Measurements from ENCODE around the gene NOTUM. TPM values are rescaled to one million over a fixed set of nuclear protein-coding genes. Genes with fewer than 3 reads are reported as not detected.

The NOTUM gene
- total and polyA plus RNA-seq, 2 experiments from 2014 or later: 0.29 to 1.6 TPM

GRCh38 chr17:81998212-81998611 is 37.2 kb upstream of the NOTUM start:
- H4K20me1 ChIP-seq (replicated peaks; ENCODE audit: insufficient read depth): 0 out of 2 replicates have a peak, but pooled peaks cover 4% of the 10 kb centered on the region
- no peak for ATAC-seq
- 0 out of 2 replicates have a peak overlapping the region, but pooled peaks have one; percentile 39 for H3K27ac ChIP-seq (ENCODE audit: low read depth)
- H3K36me3 Mint-ChIP-seq (ENCODE audit: low read depth): peaks cover 6% of the 10 kb centered on the region; the same call in 1 of the 3 replicates
- no peak overlapping the region for H3K27ac Mint-ChIP-seq
- peaks cover 14% of the 10 kb centered on the region for H3K27me3 Mint-ChIP-seq (ENCODE audit: insufficient read depth, low read depth, poor library complexity)
- peaks cover 10% of the 10 kb centered on the region for H3K4me1 Mint-ChIP-seq
- H2AFZ ChIP-seq: no peak overlapping the region
- H3K4me3 Mint-ChIP-seq: no peak overlapping the region
- no peaks in the 10 kb centered on the region for H3K4me1 ChIP-seq (ENCODE audit: insufficient read depth)
- no peak for DNase-seq (ENCODE audit: low spot score)
- no peak overlapping the region for H3K4me2 ChIP-seq
- H3K79me2 ChIP-seq (replicated peaks; ENCODE audit: insufficient read depth): no peaks in the 10 kb centered on the region
- no peaks in the 10 kb centered on the region for H3K36me3 ChIP-seq (ENCODE audit: insufficient read depth)
- no peaks in the 10 kb centered on the region for H3K9me3 Mint-ChIP-seq
- no peak for TF ChIP-seq ETS1 (IDR thresholded peaks at IDR 0.05)
- no peak for TF ChIP-seq ZNF462 (CRISPR knock-in tag; IDR thresholded peaks at IDR 0.05)
- TF ChIP-seq NANOG (IDR thresholded peaks at IDR 0.05; ENCODE audit: borderline replicate concordance): no peak
- TF ChIP-seq EZH2phosphoT487 (IDR thresholded peaks at IDR 0.05; ENCODE audit: unreplicated experiment): no peak
- no peak for TF ChIP-seq ZNF331 (CRISPR knock-in tag; IDR thresholded peaks at IDR 0.05; ENCODE audit: low read depth)
- TF ChIP-seq CREB1 (CRISPR knock-in tag; IDR thresholded peaks at IDR 0.05; ENCODE audit: low read depth): no peak
- TF ChIP-seq ZNF114 (CRISPR knock-in tag; IDR thresholded peaks at IDR 0.05): no peak
- TF ChIP-seq REST (IDR thresholded peaks at IDR 0.05; ENCODE audit: unreplicated experiment): no peak
- no peak for TF ChIP-seq STAT1 (IDR thresholded peaks at IDR 0.05; ENCODE audit: unreplicated experiment)
- no peak for TF ChIP-seq CTCF (conservative IDR thresholded peaks at IDR 0.05; ENCODE audit: low read depth in 2 of 2)
- no peak for TF ChIP-seq POLR2AphosphoS5 (IDR thresholded peaks at IDR 0.05; ENCODE audit: low read depth)
- no peak for TF ChIP-seq JUNB (IDR thresholded peaks at IDR 0.05; ENCODE audit: unreplicated experiment)
- no peak for TF ChIP-seq EZH2 (IDR thresholded peaks at IDR 0.05; ENCODE audit: low read depth, unreplicated experiment)
- H3K4me3 ChIP-seq: no peak overlapping the region
- no peaks in the 10 kb centered on the region for H3K27me3 ChIP-seq (ENCODE audit: insufficient read depth)
- H3K9me2 ChIP-seq (ENCODE audit: insufficient read depth): no peaks in the 10 kb centered on the region
- H3F3A ChIP-seq (replicated peaks; ENCODE audit: low read depth): 0 out of 2 replicates have a peak, but pooled peaks cover 1% of the 10 kb centered on the region

Measured in GM23338 (cell line).